ENCODE data around the gene PTMA.

The PTMA gene

GRCh38 chr2:231714639-231715498 lies 6.5 kb downstream of the PTMA start:
- POLR2A ChIA-PET (ENCODE audit: low non-redundant PET): interaction anchor here (0.8 to 1.9 kb wide), 4 partner anchors 13 to 38 kb away, joined by 3 to 9 read pairs (median 6); no protein-coding TSS in a partner anchor
- peak overlapping the region; percentile 87 for H3K27ac ChIP-seq
- CTCF ChIA-PET: interaction anchor here (0.5 to 3.7 kb wide), 23 partner anchors 9 to 113 kb away, joined by 3 to 111 read pairs (median 5); no protein-coding TSS in a partner anchor
- TF ChIP-seq CTCF (conservative IDR thresholded peaks at IDR 0.05; ENCODE audit: low read depth): peak; percentile 86
- DNase-seq (ENCODE audit: low spot score): peak; percentile 66

GRCh38 chr2:231715499-231715837 lies 7.1 kb downstream of the PTMA start:
- ChIA-PET CTCF (interaction anchor here (0.5 to 3.7 kb wide), 13 partner anchors 9 to 110 kb away, joined by 3 to 111 read pairs (median 4); no protein-coding TSS in a partner anchor), POLR2A (ENCODE audit: low non-redundant PET) (interaction anchor here (0.9 to 1.1 kb wide), 2 partner anchors 38 to 39 kb away, joined by 4 to 9 read pairs; no protein-coding TSS in a partner anchor)
- peak overlapping the region; percentile 87 for H3K27ac ChIP-seq
- TF ChIP-seq CTCF (conservative IDR thresholded peaks at IDR 0.05; ENCODE audit: low read depth): peak; percentile 56
- no peak for DNase-seq (ENCODE audit: low spot score)

- CTCF ChIA-PET: interaction anchor here (0.5 to 3.7 kb wide), 12 partner anchors 9 to 295 kb away, joined by 3 to 111 read pairs (median 4); no protein-coding TSS in a partner anchor
- no peak for TF ChIP-seq CTCF (conservative IDR thresholded peaks at IDR 0.05; ENCODE audit: low read depth)
- DNase-seq (ENCODE audit: low spot score): no peak
- POLR2A ChIA-PET (ENCODE audit: low non-redundant PET): no interaction called here
- peak overlapping the region; percentile 87 for H3K27ac ChIP-seq
Observed at GRCh38 chr2:231715988-231716616, 7.8 kb downstream of the PTMA start.

- TF ChIP-seq CTCF (conservative IDR thresholded peaks at IDR 0.05; ENCODE audit: low read depth): no peak
- ChIA-PET POLR2A (ENCODE audit: low non-redundant PET) (no interaction called here), CTCF (interaction anchor here (0.5 to 3.7 kb wide), 7 partner anchors 35 to 295 kb away, joined by 3 to 111 read pairs (median 5); no protein-coding TSS in a partner anchor)
- no peak for DNase-seq (ENCODE audit: low spot score)
- H3K27ac ChIP-seq: peak overlapping the region; percentile 87
Observed at GRCh38 chr2:231716666-231717280, 8.4 kb downstream of the PTMA start.

- CTCF ChIA-PET: interaction anchor here (0.5 to 2.0 kb wide), 5 partner anchors 17 to 201 kb away, joined by 3 to 7 read pairs (median 5); no protein-coding TSS in a partner anchor
- peak overlapping the region; percentile 87; the same call in 1 of the 2 replicates for H3K27ac ChIP-seq
- POLR2A ChIA-PET (ENCODE audit: low non-redundant PET): no interaction called here
- DNase-seq (ENCODE audit: low spot score): no peak
- no peak for TF ChIP-seq CTCF (conservative IDR thresholded peaks at IDR 0.05; ENCODE audit: low read depth)
Observed at GRCh38 chr2:231717281-231718171, 9.2 kb downstream of the PTMA start.

Data from RWPE1 (cell line).